Muscle of arm (tissue), 12 donors: Measurements from ENCODE around the gene SH3D21. TPM values are rescaled to one million over a fixed set of nuclear protein-coding genes. Genes with fewer than 3 reads are reported as not detected.

Experiments
- DNase-seq: peaks from one replicate; pipeline ENCODE4 v3.0.0-alpha.2; 2013
- polyA plus RNA-seq, 12 donors: library from polyadenylated mRNA; unstranded; fragments of 120-200 nt; gene quantifications; one replicate each; pipeline ENCODE4 v1.2.1, GENCODE V29; 2013; ENCODE audit not compliant: insufficient read length in 12 of 12

The SH3D21 gene
- polyA plus RNA-seq, 12 donors: 2.1 to 16.8 (median 3.0) TPM; not detected in 1

DNA sequence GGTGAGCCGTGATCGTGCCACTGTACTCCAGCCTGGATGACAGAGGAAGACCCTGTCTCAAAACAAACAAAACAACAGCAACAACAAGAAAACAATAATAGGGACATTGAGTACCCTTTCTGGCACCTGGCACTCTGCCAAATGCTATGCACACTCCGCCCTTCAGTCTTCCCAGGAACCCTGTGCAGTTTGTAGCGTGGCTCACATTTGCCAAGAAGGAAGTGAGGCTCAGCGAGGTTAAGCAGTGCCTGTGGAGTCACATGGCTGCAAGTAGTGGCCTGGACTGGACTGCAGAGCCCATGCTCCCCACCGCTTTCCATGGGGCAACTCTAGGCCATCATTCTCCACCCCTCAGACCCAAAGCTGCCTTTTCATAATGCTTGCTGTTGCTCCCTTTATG is 22.5 kb downstream of the SH3D21 start:
- no peak for DNase-seq

DNA sequence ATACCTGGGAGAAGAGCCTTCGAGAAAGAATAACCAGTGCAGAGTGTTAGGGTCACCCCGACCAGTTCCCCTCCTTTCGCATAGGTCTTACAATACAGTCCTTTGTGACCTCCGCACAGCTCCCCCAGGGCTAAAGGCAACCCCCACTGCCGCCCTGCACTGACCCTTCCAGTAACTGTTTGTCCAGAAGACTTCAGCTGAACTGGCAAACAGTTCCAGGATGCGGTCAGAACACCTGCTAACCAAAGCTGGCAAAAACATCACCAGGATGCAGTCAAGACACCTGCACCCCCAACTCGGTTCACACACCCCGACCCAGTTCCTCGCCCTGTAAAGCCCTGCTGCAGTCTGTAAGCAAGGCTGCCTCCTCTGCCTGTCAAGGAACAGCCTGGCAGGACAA is 23.6 kb downstream of the SH3D21 start:
- no peak for DNase-seq

GRCh38 chr1:36330940-36331339 is 24.8 kb downstream of the SH3D21 start:
- DNase-seq: no peak

- no peak for DNase-seq
Observed at GRCh38 chr1:36337830-36338229, 31.7 kb downstream of the SH3D21 start.

DNA sequence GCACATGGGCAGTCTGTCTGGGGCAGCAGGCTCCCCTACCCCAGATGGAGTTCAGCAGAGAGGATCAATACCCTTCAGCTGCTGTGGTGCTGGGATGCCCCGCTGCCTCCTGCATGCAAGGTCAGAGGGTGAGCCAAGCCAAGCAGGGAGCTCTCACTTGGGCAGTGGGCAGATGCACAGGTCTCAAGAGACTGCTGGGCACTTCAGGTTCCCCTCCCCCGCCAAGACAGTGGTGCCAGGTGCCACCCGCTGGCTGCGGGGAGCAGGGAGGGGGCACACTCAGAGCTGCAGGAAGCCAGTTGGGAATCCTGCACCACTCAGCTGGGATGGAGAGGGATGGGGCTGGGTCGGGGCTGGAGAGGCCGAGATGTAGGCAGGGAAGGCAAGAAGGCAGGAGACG is 33.0 kb downstream of the SH3D21 start:
- no peak for DNase-seq

GRCh38 chr1:36339615-36340014 is 33.4 kb downstream of the SH3D21 start:
- no peak for DNase-seq

GRCh38 chr1:36341626-36342320 is 35.6 kb downstream of the SH3D21 start:
- no peak for DNase-seq

GRCh38 chr1:36342426-36343185 is 36.4 kb downstream of the SH3D21 start:
- DNase-seq: no peak

DNA sequence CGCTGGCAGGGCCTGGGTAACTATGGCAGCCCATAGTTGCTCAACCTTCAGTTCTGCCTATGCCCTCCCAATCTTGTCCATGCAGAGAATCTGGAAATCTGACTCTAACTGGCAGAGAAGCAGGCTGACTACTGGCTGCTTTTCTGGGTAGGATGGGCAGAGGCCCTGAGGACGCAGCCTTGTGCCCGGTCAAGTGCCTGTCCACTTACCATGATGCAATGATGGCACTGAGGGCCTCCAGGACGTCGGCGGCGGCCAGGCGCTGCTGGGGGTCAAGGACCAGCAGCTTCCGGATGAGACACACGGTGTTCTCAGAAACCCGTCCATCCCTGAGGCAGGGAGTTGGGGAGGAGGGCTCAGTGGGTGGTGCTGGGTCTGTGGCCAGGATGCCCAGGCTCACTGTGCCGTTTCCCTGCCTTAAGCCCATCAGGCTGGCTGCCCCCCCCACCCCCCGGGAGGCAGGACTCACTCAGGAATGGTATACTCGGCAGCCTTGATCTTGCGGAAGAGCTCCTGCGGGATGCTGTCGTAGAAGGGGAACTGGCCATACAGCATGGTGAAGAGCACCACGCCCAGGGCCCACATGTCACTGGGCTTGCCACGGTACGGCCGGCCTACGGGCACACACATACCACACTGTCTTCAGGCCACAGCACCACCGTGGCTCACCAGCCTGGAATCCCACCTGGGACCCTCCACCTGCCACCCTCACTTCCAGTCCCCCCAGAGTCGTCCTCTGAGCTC is 37.7 kb downstream of the SH3D21 start:
- DNase-seq: no peak

DNA sequence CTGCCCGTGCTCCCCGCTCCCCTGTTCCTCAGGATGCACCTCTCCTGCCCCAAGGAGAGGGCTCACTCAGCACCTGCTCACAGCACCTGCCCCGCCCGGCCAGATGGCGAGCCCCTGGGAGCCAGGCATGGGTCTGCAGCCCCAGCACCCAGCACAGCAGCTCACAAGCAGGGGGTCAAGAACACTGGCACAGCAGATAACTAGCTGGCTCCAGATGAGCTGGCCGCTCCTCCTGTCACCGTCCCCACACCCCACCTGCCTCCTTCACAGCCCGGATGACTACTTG is 38.2 kb downstream of the SH3D21 start:
- DNase-seq: no peak

DNA sequence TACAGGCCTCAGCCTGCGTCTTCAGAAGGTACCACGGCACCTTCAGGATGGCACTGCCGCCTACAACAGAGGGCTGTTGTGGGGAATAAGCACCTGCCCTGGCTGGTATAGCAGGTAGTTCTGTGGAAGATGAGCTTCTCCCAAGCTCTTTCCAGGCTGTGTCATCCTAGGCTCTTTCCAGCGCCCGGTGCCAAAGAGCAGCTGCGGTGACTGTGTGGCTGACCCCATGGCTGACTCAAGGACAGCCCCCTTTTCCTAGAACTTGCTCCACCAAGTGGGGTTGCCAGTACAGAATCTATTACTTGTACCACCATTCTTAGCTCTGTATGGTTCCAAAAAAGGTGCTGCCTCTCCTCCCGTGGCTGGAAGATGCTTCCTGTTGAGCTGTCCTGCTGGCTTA is 39.2 kb downstream of the SH3D21 start:
- DNase-seq: no peak

GRCh38 chr1:36346741-36347370 is 40.7 kb downstream of the SH3D21 start:
- no peak for DNase-seq

DNA sequence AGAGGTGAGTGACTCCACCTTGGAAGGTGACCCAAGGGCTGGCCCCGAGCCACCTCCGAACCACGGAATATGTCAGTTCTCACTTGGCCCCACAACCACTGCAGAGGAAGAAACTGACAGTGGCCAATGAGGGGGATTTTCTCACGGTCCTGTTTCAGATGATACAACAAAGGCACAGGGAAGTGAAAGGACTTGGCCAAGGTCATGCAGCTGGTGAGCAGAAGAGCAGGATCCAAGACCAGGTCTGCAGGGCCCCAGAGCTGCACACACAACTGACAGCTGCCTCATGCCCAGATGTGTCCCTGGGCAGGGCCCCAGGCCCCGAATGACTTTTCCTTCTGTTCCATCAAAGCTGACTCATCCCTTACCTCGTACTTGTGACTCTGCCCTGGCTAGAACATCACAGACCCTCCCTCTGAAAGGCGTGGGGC is 43.1 kb downstream of the SH3D21 start:
- no peak for DNase-seq

GRCh38 chr1:36349839-36350238 is 43.7 kb downstream of the SH3D21 start:
- no peak for DNase-seq

DNA sequence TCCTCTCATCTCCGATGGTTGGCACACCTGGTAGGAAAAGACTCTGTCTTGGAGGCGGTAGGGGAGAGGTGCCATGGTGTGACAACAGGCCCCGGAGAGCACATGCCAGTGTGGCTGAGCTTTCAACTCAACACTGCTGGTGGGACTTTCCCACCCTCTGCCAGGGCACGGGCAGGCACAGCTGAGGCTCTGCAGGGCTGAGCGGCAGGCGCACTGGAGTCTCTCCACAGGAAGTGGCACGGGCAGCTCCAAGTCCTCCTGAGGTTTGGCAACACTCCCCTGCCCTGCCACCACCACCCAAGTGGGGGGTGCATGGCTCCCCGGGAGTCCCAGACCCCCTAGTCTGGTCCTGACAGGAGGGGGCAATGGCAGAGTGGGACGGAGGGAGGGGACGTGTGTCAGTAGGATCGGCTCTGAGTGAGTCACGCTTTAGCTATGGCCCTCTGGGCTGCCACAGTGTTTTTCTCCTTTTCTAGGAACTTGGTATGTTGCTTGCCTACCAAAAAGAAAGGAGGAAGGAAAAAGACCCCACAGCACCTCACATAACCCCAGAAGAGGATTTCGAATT is 44.6 kb downstream of the SH3D21 start:
- DNase-seq: no peak

- DNase-seq: no peak
Observed at GRCh38 chr1:36351227-36351977, 45.2 kb downstream of the SH3D21 start.

- DNase-seq: no peak
Observed at GRCh38 chr1:36352125-36352909, 46.1 kb downstream of the SH3D21 start.

DNA sequence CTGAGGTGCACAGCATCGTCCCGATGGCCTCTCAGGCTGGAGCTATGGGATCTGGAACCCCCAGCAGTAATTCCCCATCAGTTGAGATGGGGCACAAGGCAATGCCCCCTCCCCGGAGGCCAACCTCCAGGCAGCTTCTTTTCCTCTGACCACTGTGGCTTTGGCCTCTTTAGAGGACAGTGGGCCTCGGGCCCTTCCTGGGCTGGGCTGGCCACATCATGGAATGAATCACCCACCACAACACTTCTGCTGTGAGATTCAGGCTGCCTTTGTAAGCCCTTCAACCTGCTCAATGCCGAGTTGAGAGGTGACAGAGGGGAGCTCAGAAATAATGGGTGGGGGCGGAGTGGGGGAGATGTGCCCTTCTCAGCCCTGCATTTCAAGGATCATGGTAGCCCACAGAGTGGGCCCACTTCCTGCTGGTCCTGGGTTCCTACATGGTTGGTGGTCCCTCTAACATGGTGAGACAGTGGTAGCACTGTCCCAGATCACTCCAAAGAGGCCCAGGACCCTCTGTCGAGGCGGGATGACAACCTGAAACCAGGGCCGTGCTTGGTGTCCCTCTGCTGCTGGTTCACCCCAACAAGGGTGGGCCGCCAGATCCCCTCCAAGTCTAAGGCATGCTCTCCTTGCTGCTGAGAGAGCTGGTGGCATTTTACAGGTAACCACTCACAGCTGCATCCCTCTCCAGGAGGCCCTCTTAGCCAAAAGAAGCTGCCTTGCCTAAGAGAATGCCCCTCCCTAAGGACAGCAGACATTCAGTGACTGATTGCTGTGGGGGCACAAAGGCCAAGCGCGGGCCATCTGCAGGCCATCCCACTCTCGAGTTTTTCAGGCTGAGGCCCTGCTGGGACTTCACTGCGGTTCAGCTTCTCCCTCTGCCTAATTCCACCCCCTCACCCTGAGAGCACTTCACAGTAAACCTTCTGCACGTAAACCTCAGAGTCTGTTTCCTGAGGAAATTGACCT is 47.0 kb downstream of the SH3D21 start:
- DNase-seq: no peak

DNA sequence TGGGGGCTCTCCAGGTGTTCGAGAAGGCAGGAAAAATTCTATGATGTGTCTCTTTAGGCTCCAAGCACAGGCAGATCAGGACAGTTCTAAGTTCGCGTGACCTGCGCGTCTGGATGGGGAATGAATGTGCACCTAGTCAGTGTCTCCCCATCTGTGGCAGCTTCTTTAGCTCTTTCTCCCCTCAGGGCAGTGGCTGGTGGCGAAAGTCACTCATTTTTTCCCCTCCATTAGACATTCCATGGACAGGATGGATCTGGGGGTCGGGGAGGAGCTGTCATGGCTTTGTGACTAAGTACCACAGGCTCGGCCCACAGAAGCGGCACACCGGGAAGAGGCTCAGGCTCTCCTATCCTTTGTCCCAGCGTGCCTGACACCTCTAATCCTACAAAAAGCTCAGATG is 48.3 kb downstream of the SH3D21 start:
- no peak for DNase-seq
